Putamen (tissue), 1 donor: ENCODE data around the gene GNG12.
"Not testable (repeated sequence)": the region's sequence is repeated elsewhere in the genome, so short reads cannot be mapped to it uniquely, and the experiment has no call there.

Experiments
- DNase-seq: peaks from one replicate; pipeline ENCODE4 v3.0.0-alpha.2; 2016; ENCODE audit warnings: low spot score

GNG12 gene

GRCh38 chr1:67733681-67734322 is 99.5 kb downstream of the GNG12 start:
- no peak for DNase-seq

GRCh38 chr1:67732750-67733151 is 100.5 kb downstream of the GNG12 start:
- DNase-seq = no peak

- DNase-seq = no peak
These were observed 101.9 kb downstream of the GNG12 start for GRCh38 chr1:67731322-67731721.

GRCh38 chr1:67730312-67730711 is 103.0 kb downstream of the GNG12 start:
- not testable (repeated sequence) for DNase-seq

- no peak for DNase-seq
These were observed 103.4 kb downstream of the GNG12 start for GRCh38 chr1:67729872-67730271.

GRCh38 chr1:67726224-67726623 is 107.0 kb downstream of the GNG12 start:
- no peak for DNase-seq

- no peak for DNase-seq
These were observed 108.2 kb downstream of the GNG12 start for GRCh38 chr1:67724928-67725560.

GRCh38 chr1:67723620-67724019 is 109.6 kb downstream of the GNG12 start:
- DNase-seq = no peak

- DNase-seq = no peak
These were observed 110.1 kb downstream of the GNG12 start for GRCh38 chr1:67723126-67723525.

- DNase-seq = peak; percentile 9
These were observed 110.8 kb downstream of the GNG12 start for GRCh38 chr1:67722292-67722944.

GRCh38 chr1:67721650-67722291 is 111.5 kb downstream of the GNG12 start:
- no peak for DNase-seq

- DNase-seq = no peak
These were observed 112.2 kb downstream of the GNG12 start for GRCh38 chr1:67721112-67721511.

- no peak for DNase-seq
These were observed 113.7 kb downstream of the GNG12 start for GRCh38 chr1:67719329-67720196.

GRCh38 chr1:67717876-67718275 is 115.4 kb downstream of the GNG12 start:
- DNase-seq = no peak

- no peak for DNase-seq
These were observed 116.5 kb downstream of the GNG12 start for GRCh38 chr1:67716800-67717199.

- DNase-seq = no peak
These were observed 117.4 kb downstream of the GNG12 start for GRCh38 chr1:67715819-67716218.

GRCh38 chr1:67713057-67713846 is 120.0 kb downstream of the GNG12 start:
- no peak for DNase-seq

GRCh38 chr1:67711855-67712212 is 121.4 kb downstream of the GNG12 start:
- DNase-seq = no peak

- no peak for DNase-seq
These were observed 122.0 kb downstream of the GNG12 start for GRCh38 chr1:67711158-67711854.

GRCh38 chr1:67710417-67710816 is 122.8 kb downstream of the GNG12 start:
- DNase-seq = no peak

GRCh38 chr1:67708606-67709005 is 124.7 kb downstream of the GNG12 start:
- DNase-seq = no peak
